SHP77 treated with DMSO at 0.1 percent for 48 hours (cell line): ENCODE data around the gene ZNF407.

Experiments used
- DNase-seq: peaks from one replicate; lab custom pipeline; 2025; lab: John Stamatoyannopoulos, UW

The ZNF407 gene

DNA sequence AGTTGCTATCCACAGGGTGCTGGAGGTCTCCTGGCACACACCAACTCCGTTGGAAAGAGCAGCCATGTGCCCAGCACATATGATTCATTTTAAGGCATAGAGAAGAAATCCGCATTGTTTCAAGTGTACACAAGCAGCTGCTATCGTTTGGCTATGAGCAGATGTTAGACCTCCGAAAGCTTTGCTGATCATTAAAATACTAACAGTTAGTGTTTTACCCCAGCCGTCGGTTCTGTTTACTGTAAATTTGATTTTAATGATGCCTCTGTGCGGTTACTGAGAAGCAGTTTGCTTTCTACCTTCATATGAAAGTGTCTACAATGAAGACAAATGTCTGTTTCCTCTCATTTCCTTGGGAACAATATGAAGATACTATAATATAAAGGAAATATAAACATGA, 456.4 kb downstream of the ZNF407 start:
- no peak for DNase-seq

DNA sequence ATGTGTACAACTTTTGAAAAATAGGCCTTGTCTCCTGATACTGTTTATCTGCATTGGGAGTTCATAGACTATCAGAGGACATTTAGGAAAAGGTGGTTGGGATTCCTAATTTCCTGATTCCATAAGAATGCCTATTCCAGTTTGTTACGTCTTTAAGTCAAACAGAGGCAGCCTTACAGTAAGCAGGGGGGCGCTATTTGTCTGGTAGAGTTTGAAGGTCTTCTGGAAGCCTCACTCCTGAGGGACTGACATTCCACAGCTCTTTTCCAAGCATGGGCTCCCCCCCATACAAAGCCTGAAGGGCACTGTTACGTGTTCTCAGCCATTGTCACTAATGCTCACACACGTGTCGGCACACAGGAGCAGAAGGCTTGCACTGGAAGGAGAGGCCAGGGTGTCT, 456.9 kb downstream of the ZNF407 start:
- DNase-seq = no peak

DNA sequence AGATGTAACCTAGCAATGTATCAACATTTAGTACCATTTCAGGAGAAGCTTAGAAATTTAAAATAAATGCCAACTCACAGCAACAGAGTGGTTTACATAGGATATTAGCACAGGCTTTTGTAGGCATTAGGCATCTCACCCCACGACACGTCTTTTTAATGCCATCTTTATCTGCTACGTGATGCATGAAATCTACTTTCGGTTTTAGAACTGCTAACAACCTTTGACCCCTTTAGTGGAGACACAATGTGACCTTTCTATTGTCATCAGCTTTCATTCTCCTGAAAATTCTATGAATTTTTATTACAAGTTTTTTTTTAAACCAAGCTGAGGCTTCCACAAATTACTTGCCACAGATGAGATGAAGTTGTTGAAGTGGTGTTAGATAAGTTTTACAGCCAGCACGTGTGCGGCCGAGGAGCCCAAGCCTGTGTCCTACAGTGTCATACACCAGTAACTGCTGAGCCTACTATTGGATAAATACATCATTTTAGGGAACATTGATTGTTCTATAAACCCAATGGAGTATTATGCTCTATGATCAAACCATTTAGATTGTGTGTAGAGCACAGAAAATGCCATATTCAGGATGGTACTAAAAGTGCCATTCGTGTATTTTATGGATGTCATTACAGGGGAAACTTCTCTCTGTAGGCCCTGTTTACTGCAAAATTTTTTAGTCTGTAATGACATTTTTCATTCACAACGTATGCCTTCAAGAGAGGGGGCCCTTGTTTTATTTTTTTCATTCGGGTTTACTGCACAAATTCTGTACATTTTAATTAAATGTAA, 459.7 kb downstream of the ZNF407 start:
- no peak for DNase-seq

DNA sequence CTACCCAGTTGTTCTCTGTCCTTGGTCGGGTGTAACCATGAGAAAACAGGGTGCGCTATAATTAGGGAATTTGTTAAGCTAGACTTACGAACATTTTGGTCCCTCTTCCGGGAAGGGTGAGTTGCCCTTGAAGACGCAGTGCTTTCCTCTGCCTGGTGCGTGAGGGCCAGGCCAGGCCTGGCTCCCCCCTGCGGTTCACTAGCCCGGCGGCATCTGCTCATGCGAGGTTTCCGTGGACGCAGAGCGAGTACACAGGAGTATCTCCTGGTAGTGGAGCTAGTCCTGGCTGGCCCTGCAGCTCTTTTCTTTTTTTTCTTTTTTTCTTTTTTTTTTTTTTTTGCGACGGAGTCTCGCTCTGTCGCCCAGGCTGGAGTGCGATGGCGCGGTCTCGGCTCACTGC, 462.5 kb downstream of the ZNF407 start:
- DNase-seq = no peak

DNA sequence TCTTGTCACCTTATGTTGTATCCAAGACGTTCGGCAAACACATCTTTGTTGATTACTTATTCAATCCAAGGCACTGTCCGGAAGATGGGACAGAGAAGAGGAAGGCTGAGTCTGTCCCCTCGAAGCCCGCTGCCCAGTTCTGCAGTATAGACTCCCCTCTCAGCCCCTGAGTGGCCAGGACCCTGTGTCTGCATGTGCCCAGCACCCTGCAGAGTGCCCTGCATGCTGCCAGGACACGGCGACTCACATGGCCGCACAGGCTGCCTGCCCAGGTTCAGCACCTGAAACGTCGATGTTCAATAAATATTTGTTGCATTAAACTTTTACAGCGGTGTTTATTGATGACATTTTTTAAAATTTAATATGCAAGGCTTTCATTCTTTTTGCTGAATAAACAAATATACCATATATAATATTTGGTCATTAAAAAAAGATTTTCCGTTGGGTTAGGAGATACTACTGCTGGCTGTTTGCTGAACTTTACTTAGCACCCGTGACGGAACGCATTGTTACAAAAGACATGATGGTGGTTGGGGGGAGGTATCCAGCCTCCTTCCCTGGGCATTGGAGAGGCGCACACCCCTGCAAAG, 464.7 kb downstream of the ZNF407 start:
- DNase-seq = no peak

- DNase-seq = no peak
Observed at GRCh38 chr18:75063196-75063595, 465.5 kb downstream of the ZNF407 start.

- DNase-seq = no peak
Observed at GRCh38 chr18:75063615-75064512, 466.2 kb downstream of the ZNF407 start.

- DNase-seq = no peak
Observed at GRCh38 chr18:75064513-75064905, 466.8 kb downstream of the ZNF407 start.

DNA sequence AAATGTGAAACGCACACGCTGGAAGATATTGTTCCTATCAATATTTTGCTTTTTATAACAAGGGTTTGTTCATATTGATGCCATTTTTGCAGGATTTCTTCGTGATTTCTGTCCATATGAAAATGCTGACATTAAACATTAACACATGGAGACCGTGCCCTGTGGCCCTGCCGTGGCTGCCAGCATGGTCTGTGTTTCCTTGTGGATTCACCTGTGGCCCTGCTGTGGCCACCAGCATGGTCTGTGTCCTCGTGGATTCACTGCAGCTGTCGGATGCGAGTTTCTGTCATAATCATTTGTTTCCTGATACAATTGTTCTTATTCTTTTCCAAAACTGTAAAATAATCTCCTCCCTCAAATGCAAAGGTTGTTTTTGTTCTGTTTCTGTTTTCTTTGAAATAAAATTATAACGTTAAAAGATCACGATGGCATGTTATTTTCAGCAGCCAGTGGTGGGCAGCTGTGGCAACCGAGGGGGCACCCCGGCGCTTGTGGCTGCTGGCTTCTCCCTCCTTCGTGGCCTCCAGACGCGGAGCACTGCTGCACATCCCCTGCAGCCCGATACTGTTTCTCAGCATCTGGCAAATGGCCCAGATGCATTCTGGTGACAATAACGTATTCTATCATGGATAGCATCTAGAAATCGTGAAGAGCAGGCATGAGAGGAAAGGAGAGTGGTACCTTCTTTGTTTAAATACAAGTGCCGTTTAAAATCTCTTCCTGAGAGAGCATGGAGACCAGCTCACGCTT, 467.8 kb downstream of the ZNF407 start:
- no peak for DNase-seq

GRCh38 chr18:75066021-75066880, 468.6 kb downstream of the ZNF407 start:
- no peak for DNase-seq

DNA sequence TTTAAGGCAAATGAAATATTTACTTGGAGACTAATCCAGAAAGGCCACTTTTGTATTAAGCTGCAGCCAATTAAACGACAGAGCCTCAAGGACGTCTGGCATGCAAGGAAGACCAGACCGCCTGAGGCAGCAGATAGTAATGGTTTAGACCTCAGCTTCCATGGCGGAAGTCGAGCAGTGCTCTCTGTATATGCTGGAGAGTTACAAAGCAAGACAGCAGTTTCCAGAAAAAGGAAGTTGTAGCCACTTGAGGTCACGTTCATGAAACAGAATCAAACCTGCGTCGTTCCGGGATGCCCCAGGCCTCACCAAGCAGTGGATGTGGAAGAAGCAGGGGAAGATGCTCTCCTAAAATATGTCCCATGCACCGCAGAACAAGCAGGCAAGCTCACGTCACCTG, 469.3 kb downstream of the ZNF407 start:
- DNase-seq = no peak

DNA sequence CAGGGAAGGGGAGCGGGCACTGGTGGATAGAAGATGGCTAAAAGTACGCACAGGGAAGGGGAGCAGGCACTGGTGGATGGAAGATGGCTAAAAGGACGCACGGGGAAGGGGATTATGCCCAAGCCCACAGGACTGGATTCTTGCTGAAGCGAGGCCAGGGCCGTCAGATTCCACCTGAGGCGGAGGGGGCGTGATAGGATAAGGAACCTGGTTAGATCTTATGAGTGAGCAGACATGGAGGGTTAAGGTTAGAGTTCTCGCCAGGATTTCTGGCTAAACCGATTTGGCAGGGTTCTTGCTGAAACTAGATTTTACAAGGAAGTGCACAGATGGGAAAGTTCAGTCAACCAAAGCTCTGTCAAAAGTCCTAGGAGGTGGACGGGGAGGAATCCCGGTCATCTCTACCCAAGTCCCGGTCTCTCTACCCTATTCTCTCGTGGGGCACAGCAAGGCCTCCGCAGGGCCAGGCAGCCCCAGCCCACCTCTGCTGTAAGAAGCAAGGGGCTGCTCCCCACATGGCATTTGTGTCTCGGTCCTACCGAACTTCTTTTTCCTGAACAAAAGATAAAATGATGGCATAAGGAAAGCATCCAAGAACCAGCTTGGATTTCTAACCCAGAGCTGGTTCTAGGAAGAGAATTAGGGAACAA, 470.5 kb downstream of the ZNF407 start:
- DNase-seq = no peak

GRCh38 chr18:75068682-75069435, 471.2 kb downstream of the ZNF407 start:
- no peak for DNase-seq

GRCh38 chr18:75070235-75070624, 472.6 kb downstream of the ZNF407 start:
- no peak for DNase-seq

DNA sequence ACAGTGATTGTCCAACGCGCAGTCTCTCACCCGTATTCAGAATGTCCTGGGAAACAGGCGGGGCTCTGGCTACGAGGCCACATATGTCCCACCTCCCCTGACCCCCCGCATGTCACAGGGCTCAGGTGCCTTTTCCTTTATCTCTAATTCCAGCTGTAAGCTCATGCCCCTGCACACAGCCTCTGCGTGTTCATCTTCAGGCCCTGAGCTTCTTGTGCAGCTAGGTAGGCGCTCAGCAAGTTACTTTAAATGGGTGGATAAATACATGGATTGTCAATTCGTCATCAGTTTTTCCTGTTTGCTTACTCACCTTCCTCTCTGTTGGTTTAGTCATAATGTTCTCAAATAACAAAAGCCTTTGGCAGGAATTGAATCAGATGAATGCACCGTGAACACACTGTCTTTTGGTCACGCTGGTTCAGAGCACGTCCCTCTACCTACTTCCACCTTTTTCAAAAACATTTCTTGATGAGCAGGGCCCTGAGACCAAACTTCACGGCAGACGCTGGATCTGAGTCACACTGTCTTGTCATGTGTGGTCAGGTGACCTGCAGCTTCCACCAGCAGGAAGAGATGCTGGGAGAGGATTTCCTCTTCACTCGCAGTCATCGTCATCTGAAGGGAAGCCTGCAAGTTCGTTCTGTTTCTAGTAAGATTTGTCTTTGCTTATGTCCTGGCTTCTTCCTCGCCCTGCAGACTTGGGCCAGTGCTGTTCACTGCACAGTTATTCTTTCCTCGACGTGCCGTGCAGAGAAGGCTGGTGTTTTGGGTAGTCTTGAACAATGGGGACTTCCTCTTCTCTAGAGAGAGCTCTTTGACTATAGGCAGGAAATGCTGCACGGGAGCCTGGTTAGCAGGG, 473.2 kb downstream of the ZNF407 start:
- DNase-seq = peak; percentile 17

DNA sequence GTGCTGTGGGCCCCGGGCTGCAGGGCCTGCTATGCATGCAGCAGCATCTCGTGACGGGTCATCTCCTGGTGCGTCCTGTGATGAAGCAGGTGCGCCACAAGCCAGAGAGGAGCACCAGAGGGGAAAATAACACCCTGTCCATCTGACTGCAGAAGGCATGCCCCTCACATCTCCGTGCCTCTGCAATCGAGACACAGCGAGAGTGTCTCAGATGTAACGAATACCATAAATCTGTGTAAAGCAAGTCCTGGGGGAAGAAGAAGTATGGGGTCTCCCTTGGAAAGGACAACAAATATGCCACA, 473.8 kb downstream of the ZNF407 start:
- no peak for DNase-seq

GRCh38 chr18:75071866-75072671, 474.4 kb downstream of the ZNF407 start:
- no peak for DNase-seq

GRCh38 chr18:75072672-75073371, 475.2 kb downstream of the ZNF407 start:
- DNase-seq = no peak
